CD4-positive, alpha-beta T cell treated with Interleukin-6 at 100 ng/mL for 8 hours (primary cell): ENCODE measurements around the gene TMTC2.

Experiments used
- DNase-seq: peaks from one replicate; pipeline ENCODE4 v3.0.0-alpha.2; 2020; ENCODE audit warnings: mixed read lengths, low spot score

Gene TMTC2

GRCh38 chr12:83016218-83016835 lies 329.6 kb downstream of the TMTC2 start:
- DNase-seq: no peak

- DNase-seq: no peak
Measured at GRCh38 chr12:83016991-83017390, 330.3 kb downstream of the TMTC2 start.

- DNase-seq: no peak
Measured at GRCh38 chr12:83018088-83018487, 331.4 kb downstream of the TMTC2 start.

GRCh38 chr12:83027021-83027723 lies 340.5 kb downstream of the TMTC2 start:
- no peak for DNase-seq

GRCh38 chr12:83031196-83031595 lies 344.5 kb downstream of the TMTC2 start:
- DNase-seq: no peak

- DNase-seq: no peak
Measured at GRCh38 chr12:83036847-83037246, 350.1 kb downstream of the TMTC2 start.

- DNase-seq: no peak
Measured at GRCh38 chr12:83039413-83039812, 352.7 kb downstream of the TMTC2 start.

GRCh38 chr12:83040339-83040738 lies 353.6 kb downstream of the TMTC2 start:
- DNase-seq: no peak

- DNase-seq: no peak
Measured at GRCh38 chr12:83040991-83041390, 354.3 kb downstream of the TMTC2 start.

- no peak for DNase-seq
Measured at GRCh38 chr12:83042441-83043200, 355.9 kb downstream of the TMTC2 start.

- DNase-seq: no peak
Measured at GRCh38 chr12:83044736-83045135, 358.0 kb downstream of the TMTC2 start.

- DNase-seq: no peak
Measured at GRCh38 chr12:83046019-83046418, 359.3 kb downstream of the TMTC2 start.

- DNase-seq: no peak
Measured at GRCh38 chr12:83049306-83049705, 362.6 kb downstream of the TMTC2 start.

- DNase-seq: no peak
Measured at GRCh38 chr12:83052890-83053541, 366.3 kb downstream of the TMTC2 start.

GRCh38 chr12:83057436-83057835 lies 370.7 kb downstream of the TMTC2 start:
- DNase-seq: no peak

- DNase-seq: no peak
Measured at GRCh38 chr12:83059107-83059506, 372.4 kb downstream of the TMTC2 start.

GRCh38 chr12:83065562-83065961 lies 378.9 kb downstream of the TMTC2 start:
- DNase-seq: no peak

- no peak for DNase-seq
Measured at GRCh38 chr12:83067981-83068380, 381.3 kb downstream of the TMTC2 start.

GRCh38 chr12:83074358-83074894 lies 387.7 kb downstream of the TMTC2 start:
- DNase-seq: no peak

- no peak for DNase-seq
Measured at GRCh38 chr12:83075471-83075870, 388.8 kb downstream of the TMTC2 start.

- DNase-seq: no peak
Measured at GRCh38 chr12:83077041-83077440, 390.3 kb downstream of the TMTC2 start.

- no peak for DNase-seq
Measured at GRCh38 chr12:83082690-83083276, 396.1 kb downstream of the TMTC2 start.
